Transverse colon (tissue), 4 donors: ENCODE data around the gene UBN1. TPM values are rescaled to one million over a fixed set of nuclear protein-coding genes. Genes with fewer than 3 reads are reported as not detected.

Experiments used
- DNase-seq: peaks from one replicate; pipeline ENCODE4 v3.0.0-alpha.2; 2019
- H3K27ac ChIP-seq, 4 donors: fragments of 200-600 bp; sonication (generic); 2 replicates each; pipeline ENCODE4 v1.5.1; 2016 to 2018; ENCODE audit warnings: inconsistent platforms in 4 of 4
- H3K27me3 ChIP-seq: fragments of 200-600 bp; sonication (generic); 2 replicates; pipeline ENCODE4 v1.5.1; 2017; ENCODE audit warnings: inconsistent platforms
- H3K36me3 ChIP-seq, 4 donors: fragments of 200-600 bp; sonication (generic); 2 replicates each; pipeline ENCODE4 v1.5.1; 2017 to 2019; ENCODE audit warnings: inconsistent platforms in 4 of 4
- H3K4me1 ChIP-seq, 4 donors: fragments of 200-600 bp; sonication (generic); 2 replicates each; pipeline ENCODE4 v1.5.1; 2017 to 2020; ENCODE audit warnings: inconsistent platforms in 4 of 4
- H3K4me3 ChIP-seq, 4 donors: fragments of 200-600 bp; sonication (generic); 1 replicate in 1 of 4; 2 replicates in 3 of 4; pipeline versions ENCODE4 v1.5.1 to v1.6.1; 2017 to 2019; ENCODE audit warnings: inconsistent platforms in 4 of 4
- H3K9me3 ChIP-seq, 2 donors: fragments of 200-600 bp; sonication (generic); 2 replicates each; pipeline ENCODE4 v1.5.1; 2017 to 2019; ENCODE audit warnings: inconsistent platforms in 2 of 2
- CTCF ChIP-seq, 5 experiments: fragments of 200-600 bp in 3 of 5; fragments of 450-650 bp in 2 of 5; sonication (generic) in 3 of 5; IDR thresholded peaks; 1 replicate in 2 of 5; 2 replicates in 3 of 5; pipeline ENCODE4 v1.5.1; 2016 to 2017; ENCODE audit warnings: antibody characterized with exemption in 5 of 5, inconsistent platforms in 3 of 5, mild to moderate bottlenecking in 2 of 5, moderate library complexity in 1 of 5
- EP300 ChIP-seq: sonication (generic); formaldehyde crosslinking; IDR thresholded peaks from one replicate; pipeline ENCODE4 v1.6.1; 2017; ENCODE audit warnings: antibody characterized with exemption, low read depth
- POLR2A ChIP-seq: fragments of 450-650 bp; IDR thresholded peaks from one replicate; pipeline ENCODE4 v1.6.1; 2016; ENCODE audit warnings: antibody characterized with exemption, mild to moderate bottlenecking, moderate library complexity
- POLR2AphosphoS5 ChIP-seq, 3 donors: sonication (generic); formaldehyde crosslinking; IDR thresholded peaks; one replicate each; pipeline ENCODE4 v1.6.1; 2016; ENCODE audit warnings: antibody characterized with exemption in 3 of 3
- WGBS, 2 donors: methylation state at CpG; one replicate each; pipeline ENCODE4 v1.1.5; 2018; ENCODE audit warnings: low coverage in 1 of 2; 5-methylcytosine and 5-hydroxymethylcytosine counted together
- in situ Hi-C, 4 donors: fragments of 200-750 bp; cut with MboI; loops; one replicate each; pipeline versions ENCODE4 v1.15.0 to v1.15.1; 2017; ENCODE audit warnings: low sequenced_read_pairs in 3 of 4, low pct_ligation_motif_present in 1 of 4, low pct_unique_long_range_greater_than_20kb in 1 of 4
- intact Hi-C: fragments of 100-400 bp; cut with DNase I; formaldehyde crosslinking; loops from one replicate; pipeline ENCODE4 v1.15.1; 2023; ENCODE audit warnings: low total_unique reads
- total RNA-seq, 4 donors: library from RNA; depleted of rRNA; stranded (reverse); fragments of >200 nt; gene quantifications; one replicate each; pipeline ENCODE4 v1.1.0, GENCODE V29; 2016

UBN1 gene
- total RNA-seq, 4 donors from 2014 or later = 33.6 to 60.2 (median 53.0) TPM

- Histone ChIP-seq H3K9me3 (peaks cover 0 to 8% of the 10 kb centered on the region in 2 donors), H3K36me3 (no peaks in the 10 kb centered on the region), H3K27ac (no peak overlapping the region), H3K4me3 (no peak overlapping the region), H3K4me1 (peaks cover 0 to 8% (median 6%) of the 10 kb centered on the region in 4 donors), H3K27me3 (peaks cover 8% of the 10 kb centered on the region)
- DNase-seq = no peak
- WGBS, 2 donors = 88% methylated on average over 11 of the region's 11 CpGs; no CpG with 5 or more reads in 1 of the 2 donors
- in situ Hi-C loops = no loop called here
- TF ChIP-seq POLR2AphosphoS5 (IDR thresholded peaks at IDR 0.05) (no peak), POLR2A (no peak), EP300 (no peak), CTCF (IDR thresholded peaks at IDR 0.05) (no peak)
- intact Hi-C loops = no loop called here
These were observed 84.1 kb downstream of the UBN1 start for GRCh38 chr16:4931381-4931780.

Other genes with a start within 250 kb of the UBN1 start
- 10 to 100 TPM in 2 of 4 donors, 1 to 10 TPM in 2; 8.6 to 18.0 (median 10.5) TPM for gene UBALD1, start 232.6 kb upstream of the UBN1 start, total RNA-seq
- 100 to 1,000 TPM in 1 of 4 donors, 10 to 100 TPM in 3; 49.1 to 127 (median 79.5) TPM for gene MGRN1, start 222.7 kb upstream of the UBN1 start, total RNA-seq
- 10 to 100 TPM; 32.6 to 62.7 (median 54.3) TPM for gene NUDT16L1, start 153.9 kb upstream of the UBN1 start, total RNA-seq
- gene ANKS3, start 113.2 kb upstream of the UBN1 start, total RNA-seq = 10 to 100 TPM; 14.9 to 38.4 (median 25.0) TPM
- gene DNAAF8, start 112.9 kb upstream of the UBN1 start, total RNA-seq = 1 to 10 TPM in 1 of 4 donors, under 1 TPM in 2, not detected in 1; 0.55 to 2.9 (median 0.60) TPM
- 10 to 100 TPM in 3 of 4 donors, 1 to 10 TPM in 1; 9.7 to 31.2 (median 11.6) TPM for gene ZNF500, start 80.3 kb upstream of the UBN1 start, total RNA-seq
- not detected for gene SEPTIN12, start 59.1 kb upstream of the UBN1 start, total RNA-seq
- gene SMIM22, start 52.1 kb upstream of the UBN1 start, total RNA-seq = 100 to 1,000 TPM in 3 of 4 donors, 10 to 100 TPM in 1; 88.0 to 450 (median 252) TPM
- 10 to 100 TPM; 28.1 to 75.2 (median 43.7) TPM for gene ROGDI, start 44.8 kb upstream of the UBN1 start, total RNA-seq
- 10 to 100 TPM; 50.2 to 88.4 (median 74.0) TPM for gene GLYR1, start 193 bp upstream of the UBN1 start, total RNA-seq
- 10 to 100 TPM; 13.5 to 28.8 (median 22.8) TPM for gene PPL, start 89.7 kb downstream of the UBN1 start, total RNA-seq
- gene SEC14L5, start 110.8 kb downstream of the UBN1 start, total RNA-seq = 1 to 10 TPM in 1 of 4 donors, under 1 TPM in 3; 0.32 to 6.2 (median 0.53) TPM
- gene NAGPA, start 186.5 kb downstream of the UBN1 start, total RNA-seq = 100 to 1,000 TPM in 1 of 4 donors, 10 to 100 TPM in 3; 42.6 to 250 (median 72.7) TPM
- gene C16orf89, start 218.5 kb downstream of the UBN1 start, total RNA-seq = 1 to 10 TPM in 2 of 4 donors, not detected in 2; 1.5 to 8.6 TPM
- 100 to 1,000 TPM in 1 of 4 donors, 10 to 100 TPM in 3; 24.4 to 111 (median 41.6) TPM for gene ALG1, start 224.4 kb downstream of the UBN1 start, total RNA-seq